Forelimb muscle (tissue), 1 donor: Measurements from ENCODE around the gene ZNF226. TPM values are rescaled to one million over a fixed set of nuclear protein-coding genes. Genes with fewer than 3 reads are reported as not detected.
"Not testable (repeated sequence)": the region's sequence is repeated elsewhere in the genome, so short reads cannot be mapped to it uniquely, and the experiment has no call there.

Source experiments
- DNase-seq: peaks from one replicate; pipeline ENCODE4 v3.0.0-alpha.2; 2013; ENCODE audit warnings: low read depth
- polyA plus RNA-seq: library from polyadenylated mRNA; unstranded; fragments of 120-200 nt; gene quantifications from one replicate; pipeline ENCODE4 v1.2.1, GENCODE V29; 2013; ENCODE audit not compliant: insufficient read length

The ZNF226 gene
- polyA plus RNA-seq, 1 donor, result 12.4 TPM

GRCh38 chr19:44212250-44212865, 47.5 kb downstream of the ZNF226 start, which contains the start of gene ZNF227:
Gene ZNF227 (plus strand): TSS chr19:44212532. CDS start chr19:44217793, 5,261 bp downstream.
- DNase-seq, result peak; percentile 93

- peak; percentile 8 for DNase-seq
These were observed 48.0 kb downstream of the ZNF226 start for GRCh38 chr19:44212866-44213346.

- not testable (repeated sequence) for DNase-seq
These were observed 55.0 kb downstream of the ZNF226 start for GRCh38 chr19:44219926-44220325.

GRCh38 chr19:44220761-44221160, 55.9 kb downstream of the ZNF226 start:
- DNase-seq, result not testable (repeated sequence)

GRCh38 chr19:44221291-44221690, 56.4 kb downstream of the ZNF226 start:
- not testable (repeated sequence) for DNase-seq

Other genes with a start within 250 kb of the ZNF226 start
- 12.5 TPM for gene ZNF45, start 229.8 kb upstream of the ZNF226 start, polyA plus RNA-seq
- gene ZNF221, start 213.9 kb upstream of the ZNF226 start, polyA plus RNA-seq, result 2.4 TPM
- gene ZNF155, start 180.9 kb upstream of the ZNF226 start, polyA plus RNA-seq, result 7.0 TPM
- 2.9 TPM for gene ZNF230, start 162.1 kb upstream of the ZNF226 start, polyA plus RNA-seq
- 4.7 TPM for gene ZNF222, start 139.7 kb upstream of the ZNF226 start, polyA plus RNA-seq
- gene ZNF223, start 113.1 kb upstream of the ZNF226 start, polyA plus RNA-seq, result 4.7 TPM
- 2.6 TPM for gene ZNF284, start 92.9 kb upstream of the ZNF226 start, polyA plus RNA-seq
- gene ZNF224, start 70.7 kb upstream of the ZNF226 start, polyA plus RNA-seq, result 16.8 TPM
- 4.0 TPM for gene ZNF225, start 51.7 kb upstream of the ZNF226 start, polyA plus RNA-seq
- 9.4 TPM for gene ZNF234, start 23.5 kb upstream of the ZNF226 start, polyA plus RNA-seq
- 12.9 TPM for gene ZNF227, start 47.4 kb downstream of the ZNF226 start, polyA plus RNA-seq
- gene ZNF233, start 94.8 kb downstream of the ZNF226 start, polyA plus RNA-seq, result 2.7 TPM
- 5.4 TPM for gene ZNF235, start 139.9 kb downstream of the ZNF226 start, polyA plus RNA-seq
- gene ZNF112, start 191.6 kb downstream of the ZNF226 start, polyA plus RNA-seq, result 5.0 TPM
- 6.3 TPM for gene ZNF285, start 236.5 kb downstream of the ZNF226 start, polyA plus RNA-seq